Measurements from ENCODE around the gene SLC30A7.
"Not testable (repeated sequence)": the region's sequence is repeated elsewhere in the genome, so short reads cannot be mapped to it uniquely, and the experiment has no call there.

DNA sequence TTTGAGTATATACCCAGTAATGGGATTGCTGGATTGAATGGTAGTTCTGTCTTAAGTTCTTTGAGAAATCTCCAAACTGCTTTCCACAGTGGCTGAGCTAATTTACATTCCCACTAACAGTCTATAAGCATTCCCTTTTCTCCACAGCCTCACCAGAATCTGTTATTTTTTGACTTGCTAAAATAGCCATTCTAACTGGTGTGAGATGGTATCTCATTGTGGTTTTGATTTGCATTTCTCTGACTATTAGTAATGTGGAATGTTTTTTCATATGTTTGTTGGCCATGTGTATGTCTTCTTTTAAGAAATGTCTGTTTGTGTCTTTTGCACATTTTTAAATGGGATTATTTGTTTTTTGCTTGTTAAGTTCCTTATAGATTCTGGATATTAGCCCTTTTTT is 40.8 kb upstream of the SLC30A7 start:
- TF ChIP-seq, protein P1, sequence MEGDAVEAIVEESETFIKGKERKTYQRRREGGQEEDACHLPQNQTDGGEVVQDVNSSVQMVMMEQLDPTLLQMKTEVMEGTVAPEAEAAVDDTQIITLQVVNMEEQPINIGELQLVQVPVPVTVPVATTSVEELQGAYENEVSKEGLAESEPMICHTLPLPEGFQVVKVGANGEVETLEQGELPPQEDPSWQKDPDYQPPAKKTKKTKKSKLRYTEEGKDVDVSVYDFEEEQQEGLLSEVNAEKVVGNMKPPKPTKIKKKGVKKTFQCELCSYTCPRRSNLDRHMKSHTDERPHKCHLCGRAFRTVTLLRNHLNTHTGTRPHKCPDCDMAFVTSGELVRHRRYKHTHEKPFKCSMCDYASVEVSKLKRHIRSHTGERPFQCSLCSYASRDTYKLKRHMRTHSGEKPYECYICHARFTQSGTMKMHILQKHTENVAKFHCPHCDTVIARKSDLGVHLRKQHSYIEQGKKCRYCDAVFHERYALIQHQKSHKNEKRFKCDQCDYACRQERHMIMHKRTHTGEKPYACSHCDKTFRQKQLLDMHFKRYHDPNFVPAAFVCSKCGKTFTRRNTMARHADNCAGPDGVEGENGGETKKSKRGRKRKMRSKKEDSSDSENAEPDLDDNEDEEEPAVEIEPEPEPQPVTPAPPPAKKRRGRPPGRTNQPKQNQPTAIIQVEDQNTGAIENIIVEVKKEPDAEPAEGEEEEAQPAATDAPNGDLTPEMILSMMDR (IDR thresholded peaks at IDR 0.05; ENCODE audit: low read depth, low read length): not testable (repeated sequence)
- TF ChIP-seq EZH2phosphoT487 (IDR thresholded peaks at IDR 0.05; ENCODE audit: low read depth): not testable (repeated sequence)
